C4-2B (cell line): ENCODE results near the gene CELA1.
"Not testable (repeated sequence)": the region's sequence is repeated elsewhere in the genome, so short reads cannot be mapped to it uniquely, and the experiment has no call there.

Experiments
- ZFX ChIP-seq: fragments of 450-650 bp; IDR thresholded peaks from 2 replicates; pipeline ENCODE4 v1.6.1; 2017
- TF ChIP-seq, protein P1 (sequence below): fragments of 450-650 bp; conservative IDR thresholded peaks from 2 replicates; pipeline ENCODE4 v1.5.1; 2017; ENCODE audit warnings: mild to moderate bottlenecking

DNA sequence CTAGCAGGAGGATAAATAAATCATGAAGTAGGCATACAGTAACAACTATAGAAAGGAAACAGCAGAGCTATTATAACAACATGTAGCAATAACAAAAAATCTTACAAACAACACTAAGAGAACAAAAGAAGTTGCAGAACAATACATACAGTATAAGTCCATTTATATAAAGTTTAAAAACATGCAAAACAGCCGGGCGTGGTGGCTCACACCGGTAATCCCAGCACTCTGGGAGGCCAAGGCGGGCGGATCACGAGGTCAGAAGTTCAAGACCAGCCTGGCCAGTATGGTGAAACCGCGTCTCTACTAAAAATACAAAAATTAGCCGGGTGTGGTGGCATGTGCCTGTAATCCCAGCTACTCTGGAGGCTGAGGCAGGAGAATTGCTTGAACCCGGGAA lies 52.4 kb downstream of the CELA1 start:
- TF ChIP-seq, protein P1, sequence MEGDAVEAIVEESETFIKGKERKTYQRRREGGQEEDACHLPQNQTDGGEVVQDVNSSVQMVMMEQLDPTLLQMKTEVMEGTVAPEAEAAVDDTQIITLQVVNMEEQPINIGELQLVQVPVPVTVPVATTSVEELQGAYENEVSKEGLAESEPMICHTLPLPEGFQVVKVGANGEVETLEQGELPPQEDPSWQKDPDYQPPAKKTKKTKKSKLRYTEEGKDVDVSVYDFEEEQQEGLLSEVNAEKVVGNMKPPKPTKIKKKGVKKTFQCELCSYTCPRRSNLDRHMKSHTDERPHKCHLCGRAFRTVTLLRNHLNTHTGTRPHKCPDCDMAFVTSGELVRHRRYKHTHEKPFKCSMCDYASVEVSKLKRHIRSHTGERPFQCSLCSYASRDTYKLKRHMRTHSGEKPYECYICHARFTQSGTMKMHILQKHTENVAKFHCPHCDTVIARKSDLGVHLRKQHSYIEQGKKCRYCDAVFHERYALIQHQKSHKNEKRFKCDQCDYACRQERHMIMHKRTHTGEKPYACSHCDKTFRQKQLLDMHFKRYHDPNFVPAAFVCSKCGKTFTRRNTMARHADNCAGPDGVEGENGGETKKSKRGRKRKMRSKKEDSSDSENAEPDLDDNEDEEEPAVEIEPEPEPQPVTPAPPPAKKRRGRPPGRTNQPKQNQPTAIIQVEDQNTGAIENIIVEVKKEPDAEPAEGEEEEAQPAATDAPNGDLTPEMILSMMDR: not testable (repeated sequence)
- TF ChIP-seq ZFX: not testable (repeated sequence)
